HG02642 (cell line): ENCODE results near the gene ATP2A2.

Source experiments
- ATAC-seq: cut with Tn5 transposase; IDR thresholded peaks from one replicate; pipeline ENCODE4 v1.9.1; 2021; ENCODE audit warnings: mild to moderate bottlenecking; ENCODE audit not compliant: unreplicated experiment, poor library complexity

ATP2A2 gene

DNA sequence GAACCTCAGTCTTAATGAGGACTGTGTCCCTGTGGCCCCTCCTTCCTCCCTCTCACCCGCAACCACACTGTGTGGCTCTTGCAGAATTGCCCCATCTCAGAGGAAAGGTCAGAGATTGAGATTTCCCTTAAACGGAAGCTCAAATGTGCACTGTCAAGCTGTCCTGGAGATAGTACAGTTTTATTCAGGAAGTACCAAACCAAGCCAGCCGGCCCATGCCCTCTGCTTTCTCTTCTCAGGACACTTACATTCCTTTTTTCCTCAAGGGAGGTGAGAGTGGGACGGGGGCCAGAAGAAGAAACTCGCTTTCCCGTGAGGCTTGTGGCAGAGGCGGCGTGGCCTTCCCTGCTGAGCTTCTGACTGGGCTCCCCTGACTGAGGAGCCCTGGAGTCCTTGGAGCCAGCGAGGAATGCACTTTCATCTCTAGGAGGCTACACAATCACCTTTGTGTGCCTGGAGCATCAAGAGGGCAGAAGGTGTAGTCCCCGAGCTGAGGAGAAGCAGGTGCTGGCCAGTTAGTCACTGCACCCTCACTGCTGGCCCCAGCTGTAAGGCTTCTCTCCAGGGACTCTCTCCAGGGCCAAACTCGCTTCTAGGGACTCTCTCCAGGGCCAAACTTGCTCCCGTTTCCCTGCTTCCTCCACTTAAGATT, 24.1 kb upstream of the ATP2A2 start:
- no peak for ATAC-seq

- ATAC-seq = no peak
Observed at GRCh38 chr12:110258466-110258865, 22.6 kb upstream of the ATP2A2 start.

DNA sequence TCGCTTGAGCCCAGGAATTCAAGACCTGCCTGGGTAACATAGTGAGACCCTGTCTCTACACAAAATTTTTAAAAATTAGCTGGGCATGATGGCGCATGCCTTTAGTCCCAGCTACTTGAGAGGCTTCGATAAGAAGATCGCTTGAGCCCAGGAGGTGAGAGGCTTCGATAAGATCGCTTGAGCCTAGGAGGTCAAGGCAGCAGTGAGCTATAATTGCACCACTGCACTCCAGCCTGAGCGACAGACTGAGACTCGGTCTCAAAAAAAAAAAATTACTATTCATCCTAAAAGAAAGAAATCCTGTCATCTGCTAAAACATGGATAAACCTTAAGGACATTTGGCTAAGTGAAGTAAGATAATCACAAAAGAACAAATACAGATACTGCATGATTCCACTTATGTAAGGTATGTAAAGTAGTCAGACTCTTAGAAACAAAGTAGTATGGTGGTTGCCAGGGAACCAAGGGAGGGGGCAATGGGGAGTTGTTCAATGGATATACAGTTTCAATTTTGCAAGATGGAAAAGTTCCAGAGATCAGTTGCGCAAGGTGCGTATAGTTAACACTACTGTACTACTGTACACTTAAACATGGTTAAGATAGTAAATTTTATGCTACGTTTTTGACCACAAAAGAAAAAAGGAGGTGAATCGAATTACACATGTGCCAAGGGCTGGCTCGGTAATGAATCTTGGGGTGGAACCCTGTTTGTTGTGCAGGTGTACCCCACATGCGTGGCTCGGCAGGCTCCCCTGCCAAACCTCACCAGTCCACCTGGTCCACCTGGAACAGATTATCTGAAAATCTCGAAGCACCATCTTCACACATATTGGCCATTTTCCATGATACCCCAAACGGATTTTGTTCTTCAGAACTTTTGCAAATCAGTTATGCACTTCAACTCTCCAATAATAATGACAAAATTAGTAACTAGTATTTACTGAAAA, 18.3 kb upstream of the ATP2A2 start:
- no peak for ATAC-seq

GRCh38 chr12:110266381-110266960, 14.6 kb upstream of the ATP2A2 start:
- no peak for ATAC-seq

GRCh38 chr12:110266980-110267620, 13.9 kb upstream of the ATP2A2 start:
- no peak for ATAC-seq

DNA sequence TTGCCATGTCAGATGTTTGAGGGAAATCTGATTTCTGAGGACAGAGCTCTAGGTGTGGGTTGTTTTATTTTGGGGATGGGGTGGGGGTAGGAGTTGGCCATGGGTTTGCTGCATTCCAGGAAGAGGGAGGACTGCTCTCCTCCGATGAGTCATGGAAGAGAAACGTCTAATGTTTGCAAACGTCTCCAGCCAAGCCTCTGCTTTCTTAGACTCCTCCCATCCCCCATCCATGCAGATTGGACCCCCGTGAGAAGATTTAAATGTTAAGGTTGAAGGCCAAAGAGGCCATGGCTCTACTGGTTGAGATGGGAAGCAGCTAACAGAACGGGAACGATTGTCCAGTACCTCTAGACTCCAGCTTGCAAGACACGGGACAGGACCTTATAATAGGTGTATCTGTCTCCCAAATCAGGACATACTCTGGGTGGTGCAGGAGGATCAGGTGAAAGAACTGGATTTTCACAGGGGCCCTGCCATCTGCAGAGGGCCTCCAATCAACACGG, 11.4 kb upstream of the ATP2A2 start:
- ATAC-seq = no peak

- no peak for ATAC-seq
Observed at GRCh38 chr12:110270125-110270962, 10.7 kb upstream of the ATP2A2 start.

- ATAC-seq = no peak
Observed at GRCh38 chr12:110271015-110271414, 10.0 kb upstream of the ATP2A2 start.

DNA sequence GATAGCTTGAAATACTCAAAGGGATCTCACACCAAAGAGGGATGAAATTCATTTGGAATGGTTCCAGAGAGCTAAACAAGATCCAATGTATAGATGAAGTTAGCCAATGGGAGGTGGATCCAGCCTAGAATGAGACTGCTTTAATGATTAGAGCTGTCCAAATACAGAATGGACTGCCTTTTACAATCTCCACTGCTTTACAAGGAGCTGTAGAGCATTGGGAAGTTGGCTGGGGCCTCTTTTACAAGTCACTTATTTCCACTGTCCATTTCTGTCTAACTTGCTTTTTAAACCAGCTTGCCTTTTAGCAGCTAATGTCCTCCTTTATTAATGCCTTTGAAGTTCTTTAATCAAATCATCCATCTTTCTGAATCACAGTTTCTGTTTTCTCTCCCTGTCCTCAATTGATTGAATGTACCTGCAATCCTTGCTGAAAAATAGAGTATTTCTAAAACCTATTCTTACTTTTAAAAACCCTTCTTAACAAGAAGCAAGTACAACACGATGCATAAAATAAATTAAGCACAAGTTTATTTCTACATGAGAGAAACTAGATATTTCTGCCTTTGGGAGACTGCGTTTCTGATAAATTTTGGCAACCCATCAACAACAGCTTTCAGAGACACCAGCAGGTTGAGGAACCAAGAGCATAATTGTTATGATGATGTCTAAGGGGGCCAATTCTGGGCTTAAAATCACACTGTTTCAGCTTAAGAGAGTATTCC, 3.4 kb upstream of the ATP2A2 start:
- no peak for ATAC-seq

DNA sequence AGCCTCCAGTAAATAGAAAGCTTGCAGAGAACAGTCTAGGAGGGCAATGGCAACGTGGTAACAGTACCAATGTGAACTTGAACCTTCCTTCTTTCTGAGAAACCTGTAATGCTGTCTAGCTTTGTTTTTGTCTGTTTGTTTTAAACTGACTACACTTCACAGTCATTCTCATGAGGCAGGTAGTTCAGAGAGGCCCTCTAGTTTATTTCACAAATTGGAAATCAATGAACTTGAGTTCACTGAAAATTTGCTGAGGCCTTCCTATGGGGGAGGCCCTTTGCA, 2.9 kb upstream of the ATP2A2 start:
- no peak for ATAC-seq

DNA sequence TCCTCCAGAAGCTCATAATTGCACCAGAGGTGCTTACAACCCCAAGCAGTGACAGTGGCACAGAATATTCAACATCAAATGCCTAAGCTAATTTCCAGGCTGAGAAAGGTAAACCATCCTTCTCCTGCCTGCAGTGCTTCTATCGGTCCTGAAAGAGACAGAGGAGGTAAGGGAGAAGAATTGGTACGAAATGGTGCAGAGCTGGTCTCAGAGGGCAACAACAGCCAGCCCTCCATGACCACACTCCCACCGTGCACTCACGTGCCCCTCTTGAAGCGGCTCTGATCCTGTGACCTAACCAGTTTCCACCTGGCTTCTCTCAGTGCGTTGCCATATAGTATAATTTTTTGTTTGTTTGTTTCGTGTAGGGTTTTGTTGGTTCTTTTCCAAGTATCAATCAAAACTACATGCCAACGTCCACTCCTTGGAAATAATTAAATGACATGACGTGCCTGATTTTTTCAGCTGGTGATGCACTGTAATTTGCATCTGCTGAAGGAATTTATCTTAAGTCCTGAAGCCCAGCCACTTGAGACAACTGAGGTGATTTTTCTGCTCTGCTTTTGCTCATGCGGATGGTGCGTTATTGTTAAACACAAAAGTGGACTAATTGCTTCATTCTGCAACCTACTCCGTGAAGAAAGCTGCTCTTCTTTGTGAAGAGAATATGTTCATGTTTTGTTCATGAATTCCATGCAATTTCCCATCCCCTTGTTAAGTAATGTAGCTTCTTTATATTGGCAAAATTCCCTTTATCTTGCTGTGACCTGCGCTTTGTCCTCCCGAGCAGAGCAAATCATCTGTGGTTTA, 1.3 kb upstream of the ATP2A2 start:
- ATAC-seq = no peak

DNA sequence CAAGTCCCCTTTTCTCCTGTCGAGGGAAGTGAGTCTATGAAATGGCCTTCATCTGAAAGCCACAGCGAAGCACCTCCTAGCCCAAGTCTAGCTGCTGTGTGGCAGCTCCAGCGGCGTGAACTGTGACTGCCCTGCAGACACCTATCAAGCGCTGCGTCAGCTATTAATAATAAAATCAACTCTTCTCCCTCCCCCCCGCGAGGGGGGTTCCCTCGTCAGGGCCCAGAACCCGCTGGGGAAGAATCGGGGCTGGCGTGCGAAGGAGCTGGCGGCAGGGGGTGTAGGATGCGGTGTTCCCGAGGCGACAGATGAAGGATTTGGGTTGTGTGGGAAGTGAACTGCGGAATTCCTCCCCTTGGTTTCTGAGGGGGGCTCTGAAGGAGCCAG, 662 bp upstream of the ATP2A2 start:
- peak; percentile 5 for ATAC-seq

DNA sequence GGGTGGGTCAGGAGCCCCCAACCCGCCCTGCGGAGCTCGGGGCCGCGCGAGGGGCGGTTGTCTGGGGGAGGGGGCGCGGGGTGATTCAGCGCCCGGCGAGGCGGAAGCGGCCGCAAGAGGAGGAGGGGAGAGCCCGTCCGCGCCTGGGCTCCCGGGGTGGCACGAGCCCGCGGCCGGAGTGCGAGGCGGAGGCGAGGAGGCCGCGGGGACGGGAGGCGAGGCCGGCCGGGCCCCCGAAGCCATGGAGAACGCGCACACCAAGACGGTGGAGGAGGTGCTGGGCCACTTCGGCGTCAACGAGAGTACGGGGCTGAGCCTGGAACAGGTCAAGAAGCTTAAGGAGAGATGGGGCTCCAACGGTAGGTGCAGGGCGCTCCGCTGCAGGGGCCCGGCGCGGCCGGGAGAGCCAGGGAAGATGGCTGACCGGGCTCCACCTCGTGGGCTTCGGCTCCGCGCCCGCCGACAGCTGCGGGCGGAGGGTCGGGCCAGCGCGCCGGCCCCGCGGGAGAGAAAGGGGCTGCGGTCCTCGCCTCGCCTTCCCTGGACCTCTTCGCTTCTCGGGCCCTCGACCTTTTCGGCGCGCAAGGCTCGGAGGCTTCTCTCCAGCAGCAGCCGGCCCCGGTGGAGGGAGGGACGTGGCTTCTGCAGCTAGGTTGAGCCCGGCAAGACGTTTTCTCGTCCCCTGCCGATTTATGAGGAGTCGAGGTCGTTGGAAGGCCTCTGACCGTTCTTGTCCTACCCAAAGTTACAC, 677 bp downstream of the ATP2A2 start:
- ATAC-seq = peak; percentile 37

GRCh38 chr12:110282300-110282860, 1.3 kb downstream of the ATP2A2 start:
- peak; percentile 6 for ATAC-seq

GRCh38 chr12:110282956-110283817, 2.1 kb downstream of the ATP2A2 start:
- ATAC-seq = no peak

DNA sequence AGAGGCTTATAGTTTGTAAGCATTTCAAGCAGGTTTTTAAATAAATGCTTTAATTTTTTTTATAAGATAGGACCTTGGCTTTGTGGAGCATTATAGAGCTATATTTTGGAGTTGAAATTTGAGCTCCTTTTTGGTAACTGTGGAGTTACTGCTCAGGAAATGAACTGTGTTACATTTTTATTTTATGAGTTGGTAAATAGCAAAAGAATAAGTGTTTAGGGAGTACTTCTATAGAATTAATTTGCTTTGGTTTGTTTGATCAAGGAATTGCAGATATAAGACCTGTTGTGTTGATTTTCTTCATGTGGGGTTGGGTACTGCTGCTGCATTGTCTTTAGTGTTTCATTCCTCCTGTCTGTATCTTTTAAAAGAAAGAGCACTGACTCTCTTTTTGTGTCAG, 3.5 kb downstream of the ATP2A2 start:
- ATAC-seq = no peak

- no peak for ATAC-seq
Observed at GRCh38 chr12:110286623-110287022, 5.6 kb downstream of the ATP2A2 start.
